Activated CD8-positive, alpha-beta T cell treated with anti-CD3 and anti-CD28 coated beads for 36 hours (primary cell): ENCODE measurements around the gene CFAP69. TPM values are rescaled to one million over a fixed set of nuclear protein-coding genes. Genes with fewer than 3 reads are reported as not detected.
"Not testable (repeated sequence)": the region's sequence is repeated elsewhere in the genome, so short reads cannot be mapped to it uniquely, and the experiment has no call there.

Experiments
- ATAC-seq: fragments of 200-7000 bp; cut with Tn5 transposase; one replicate; pipeline ENCODE4 v1.10.0; 2021; ENCODE audit warnings: mild to moderate bottlenecking, moderate library complexity
- CTCF ChIA-PET: fragments of 350-600 bp; sonication (Branson Sonifier 250); formaldehyde crosslinking; loops from one replicate; lab custom pipeline; 2021; ENCODE audit warnings: antibody characterized with exemption; lab: Charles Lee
- POLR2A ChIA-PET: fragments of 350-600 bp; sonication (Branson Sonifier 250); formaldehyde crosslinking; loops from one replicate; lab custom pipeline; 2021; ENCODE audit warnings: antibody characterized with exemption; lab: Charles Lee
- DNase-seq: peaks from one replicate; pipeline ENCODE4 v3.0.0-alpha.2; 2020
- H3K27ac Mint-ChIP-seq: one replicate; pipeline ENCODE4 v1.8.0; 2021; ENCODE audit warnings: mild to moderate bottlenecking, mixed read lengths
- H3K27me3 Mint-ChIP-seq: one replicate; pipeline ENCODE4 v1.8.0; 2021; ENCODE audit warnings: mixed read lengths
- H3K36me3 Mint-ChIP-seq: one replicate; pipeline ENCODE4 v1.8.0; 2021; ENCODE audit warnings: low read depth, mixed read lengths
- H3K4me1 Mint-ChIP-seq: one replicate; pipeline ENCODE4 v1.8.0; 2021; ENCODE audit warnings: low read depth, mixed read lengths
- H3K4me3 Mint-ChIP-seq: one replicate; pipeline ENCODE4 v1.8.0; 2021; ENCODE audit warnings: mild to moderate bottlenecking, moderate library complexity, mixed read lengths
- H3K9me3 Mint-ChIP-seq: one replicate; pipeline ENCODE4 v1.8.0; 2021; ENCODE audit warnings: mixed read lengths
- intact Hi-C: fragments of 100-400 bp; cut with micrococcal nuclease; formaldehyde crosslinking; loops from one replicate; pipeline ENCODE4 v1.10.0; 2022
- total RNA-seq, 2 experiments: library from RNA; stranded (reverse); gene quantifications; one replicate each; pipeline ENCODE4 v1.2.3, GENCODE V29; 2021
- TF ChIP-seq, protein P1 (sequence below): fragments of 200-600 bp; IDR thresholded peaks from one replicate; pipeline ENCODE4 v1.8.0; 2022; ENCODE audit warnings: antibody characterized with exemption, mild to moderate bottlenecking

CFAP69 gene
- total RNA-seq, 2 experiments from 2014 or later = 0.07 to 0.69 TPM

DNA sequence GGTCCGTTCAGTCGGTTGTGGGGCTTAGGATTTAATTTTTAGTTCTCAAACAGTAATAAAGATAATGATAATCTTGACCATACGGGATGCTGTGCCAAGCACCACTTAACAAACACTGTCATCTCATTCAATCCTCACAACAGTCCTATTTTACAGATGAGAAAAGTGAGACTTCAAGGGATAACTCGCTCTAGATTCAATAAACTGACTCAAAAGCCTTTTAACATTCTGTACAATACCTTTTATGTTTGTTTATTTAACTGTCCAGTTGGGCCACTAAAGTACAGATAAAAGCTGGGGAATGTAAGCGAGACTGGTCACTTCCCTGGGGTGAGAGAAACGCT is 437 bp upstream of the CFAP69 start:
- TF ChIP-seq, protein P1, sequence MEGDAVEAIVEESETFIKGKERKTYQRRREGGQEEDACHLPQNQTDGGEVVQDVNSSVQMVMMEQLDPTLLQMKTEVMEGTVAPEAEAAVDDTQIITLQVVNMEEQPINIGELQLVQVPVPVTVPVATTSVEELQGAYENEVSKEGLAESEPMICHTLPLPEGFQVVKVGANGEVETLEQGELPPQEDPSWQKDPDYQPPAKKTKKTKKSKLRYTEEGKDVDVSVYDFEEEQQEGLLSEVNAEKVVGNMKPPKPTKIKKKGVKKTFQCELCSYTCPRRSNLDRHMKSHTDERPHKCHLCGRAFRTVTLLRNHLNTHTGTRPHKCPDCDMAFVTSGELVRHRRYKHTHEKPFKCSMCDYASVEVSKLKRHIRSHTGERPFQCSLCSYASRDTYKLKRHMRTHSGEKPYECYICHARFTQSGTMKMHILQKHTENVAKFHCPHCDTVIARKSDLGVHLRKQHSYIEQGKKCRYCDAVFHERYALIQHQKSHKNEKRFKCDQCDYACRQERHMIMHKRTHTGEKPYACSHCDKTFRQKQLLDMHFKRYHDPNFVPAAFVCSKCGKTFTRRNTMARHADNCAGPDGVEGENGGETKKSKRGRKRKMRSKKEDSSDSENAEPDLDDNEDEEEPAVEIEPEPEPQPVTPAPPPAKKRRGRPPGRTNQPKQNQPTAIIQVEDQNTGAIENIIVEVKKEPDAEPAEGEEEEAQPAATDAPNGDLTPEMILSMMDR = no peak
- intact Hi-C loops = loop anchor here (2.0 to 10.0 kb wide), 2 partner anchors 20 to 180 kb away; no protein-coding TSS in a partner anchor
- DNase-seq (no peak), ATAC-seq (peak; percentile 6)
- POLR2A ChIA-PET = interaction anchor here (1.2 to 1.4 kb wide), 2 partner anchors 8 to 66 kb away, joined by 3 to 4 read pairs; no protein-coding TSS in a partner anchor
- Mint-ChIP-seq H3K4me3 (peak overlapping the region; percentile 75), H3K9me3 (no peaks in the 10 kb centered on the region), H3K4me1 (peaks cover 11% of the 10 kb centered on the region), H3K36me3 (no peaks in the 10 kb centered on the region), H3K27ac (no peak overlapping the region), H3K27me3 (peaks cover 39% of the 10 kb centered on the region)
- CTCF ChIA-PET = interaction anchor here (1.3 kb wide), 1 partner anchor 91 kb away, joined by 5 read pairs; the partner anchor contains the start of gene STEAP1

DNA sequence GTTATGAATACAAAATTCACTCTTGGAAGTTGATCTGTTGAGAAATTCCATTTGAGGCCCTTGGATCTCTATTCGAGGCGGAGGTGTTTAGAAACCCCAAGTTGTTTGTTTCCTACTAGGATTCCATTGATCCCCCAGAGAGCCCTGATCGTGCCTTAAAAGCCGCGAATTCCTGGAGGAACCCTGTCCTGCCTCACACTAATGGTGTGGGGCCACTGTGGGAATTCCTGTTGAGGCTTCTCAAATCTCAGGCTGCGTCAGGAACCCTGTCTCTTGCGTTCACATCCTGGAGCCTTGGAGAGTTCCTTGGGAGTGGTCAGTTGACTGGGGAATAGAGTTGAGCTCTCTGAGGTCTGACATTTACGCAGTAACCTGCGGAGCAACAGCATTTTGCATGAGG is 1.2 kb downstream of the CFAP69 start:
- intact Hi-C loops = loop anchor here (10.0 kb wide), 1 partner anchor 179 kb away; no protein-coding TSS in a partner anchor
- no peak for DNase-seq
- ChIA-PET POLR2A (no interaction called here), CTCF (interaction anchor here (0.5 to 1.6 kb wide), 5 partner anchors 12 to 182 kb away, joined by 3 read pairs; no protein-coding TSS in a partner anchor)
- no peak overlapping the region for H3K27ac Mint-ChIP-seq
- H3K4me3 Mint-ChIP-seq = peak overlapping the region; percentile 75
- peaks cover 11% of the 10 kb centered on the region for H3K4me1 Mint-ChIP-seq
- peaks cover 47% of the 10 kb centered on the region for H3K27me3 Mint-ChIP-seq
- no peaks in the 10 kb centered on the region for H3K36me3 Mint-ChIP-seq
- ATAC-seq = no peak
- no peaks in the 10 kb centered on the region for H3K9me3 Mint-ChIP-seq
- TF ChIP-seq, protein P1 = no peak

DNA sequence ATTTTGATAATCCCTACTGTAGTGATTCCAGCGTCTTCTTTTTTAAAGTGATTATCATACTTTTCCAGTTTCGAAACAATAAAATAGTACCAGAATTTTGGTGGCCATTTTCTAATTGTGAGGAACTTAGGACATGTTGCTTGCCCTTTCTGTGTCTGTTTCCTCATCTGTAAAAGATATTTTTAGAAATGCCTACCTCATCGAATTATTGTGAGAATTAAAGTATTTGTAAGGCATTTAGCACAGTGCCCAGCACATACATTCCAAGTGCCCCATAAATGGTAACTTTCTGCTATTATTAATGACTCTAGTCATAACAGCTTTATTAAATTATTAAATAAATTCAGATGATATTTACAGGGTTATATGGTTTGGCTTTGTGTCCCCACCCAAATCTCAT is 3.7 kb downstream of the CFAP69 start:
- intact Hi-C loops = loop anchor here (10.0 kb wide), 1 partner anchor 176 kb away; no protein-coding TSS in a partner anchor
- no peak for DNase-seq
- peaks cover 11% of the 10 kb centered on the region for H3K4me1 Mint-ChIP-seq
- H3K27me3 Mint-ChIP-seq = peaks cover 43% of the 10 kb centered on the region
- H3K4me3 Mint-ChIP-seq = no peak overlapping the region
- H3K36me3 Mint-ChIP-seq = no peaks in the 10 kb centered on the region
- CTCF ChIA-PET = interaction anchor here (0.6 kb wide), 1 partner anchor 179 kb away, joined by 3 read pairs; no protein-coding TSS in a partner anchor
- no peaks in the 10 kb centered on the region for H3K9me3 Mint-ChIP-seq
- H3K27ac Mint-ChIP-seq = no peak overlapping the region
- POLR2A ChIA-PET = no interaction called here
- TF ChIP-seq, protein P1 = no peak
- ATAC-seq = no peak

DNA sequence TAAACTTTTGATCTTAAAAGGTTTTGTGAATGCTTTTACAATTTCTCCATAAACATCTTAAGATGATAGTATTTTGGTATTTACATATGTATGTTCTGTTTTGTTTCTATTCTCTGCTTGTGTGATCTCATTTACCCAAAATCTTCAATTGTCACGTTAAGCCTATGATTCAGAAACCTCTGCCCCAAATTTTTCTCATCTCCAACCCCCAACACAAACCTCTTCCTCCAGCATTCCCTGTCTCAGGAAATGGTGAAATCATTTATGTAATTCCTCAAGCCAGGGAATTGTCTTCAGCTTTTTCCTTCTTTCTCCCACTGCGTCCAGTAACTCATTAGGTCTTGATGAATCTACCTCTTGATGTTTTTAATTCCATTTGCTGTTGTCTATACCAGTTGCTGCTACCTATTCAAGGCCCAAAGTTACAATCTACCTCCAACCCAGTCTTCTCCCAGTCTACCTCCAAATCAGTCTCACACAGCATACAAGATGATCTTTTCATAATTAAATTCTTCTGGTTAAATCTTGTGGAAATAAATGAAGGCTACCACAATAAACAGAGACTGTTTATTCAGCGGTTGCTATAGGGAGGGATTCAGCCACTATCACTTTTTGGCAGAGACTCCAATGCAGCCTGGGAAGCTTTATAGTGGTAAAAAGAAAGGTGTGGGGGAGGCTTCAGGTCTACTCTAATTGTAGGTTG is 5.8 kb downstream of the CFAP69 start:
- Mint-ChIP-seq H3K27me3 (peaks cover 39% of the 10 kb centered on the region), H3K4me1 (peaks cover 5% of the 10 kb centered on the region), H3K9me3 (no peaks in the 10 kb centered on the region), H3K36me3 (no peaks in the 10 kb centered on the region), H3K4me3 (no peak overlapping the region), H3K27ac (no peak overlapping the region)
- DNase-seq (no peak), ATAC-seq (no peak)
- intact Hi-C loops = no loop called here
- POLR2A ChIA-PET = no interaction called here
- CTCF ChIA-PET = interaction anchor here (0.7 kb wide), 1 partner anchor 97 kb away, joined by 3 read pairs; the partner anchor contains the start of gene STEAP1
- TF ChIP-seq, protein P1 = no peak

DNA sequence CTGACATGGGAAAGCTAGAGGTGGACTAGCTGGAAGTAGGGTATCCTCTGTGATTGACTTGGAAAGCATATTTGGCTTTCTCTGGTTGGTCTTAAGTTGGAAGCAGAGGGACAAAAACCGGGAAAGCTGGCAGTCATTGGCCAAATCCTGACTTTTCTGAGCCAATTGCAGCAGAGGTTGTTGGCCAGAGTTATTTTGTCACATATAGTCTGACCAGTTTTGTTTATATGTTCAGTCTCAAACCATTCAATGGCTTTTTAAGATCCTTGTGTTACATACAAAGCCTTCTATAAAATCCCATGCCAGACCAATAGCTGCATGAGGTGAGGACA is 6.3 kb downstream of the CFAP69 start:
- POLR2A ChIA-PET = no interaction called here
- no peak for ATAC-seq
- Mint-ChIP-seq H3K27ac (no peak overlapping the region), H3K4me1 (no peaks in the 10 kb centered on the region), H3K4me3 (no peak overlapping the region), H3K9me3 (no peaks in the 10 kb centered on the region), H3K27me3 (peaks cover 38% of the 10 kb centered on the region), H3K36me3 (no peaks in the 10 kb centered on the region)
- TF ChIP-seq, protein P1 = no peak
- no peak for DNase-seq
- CTCF ChIA-PET = interaction anchor here (0.7 kb wide), 1 partner anchor 97 kb away, joined by 3 read pairs; the partner anchor contains the start of gene STEAP1
- intact Hi-C loops = no loop called here

DNA sequence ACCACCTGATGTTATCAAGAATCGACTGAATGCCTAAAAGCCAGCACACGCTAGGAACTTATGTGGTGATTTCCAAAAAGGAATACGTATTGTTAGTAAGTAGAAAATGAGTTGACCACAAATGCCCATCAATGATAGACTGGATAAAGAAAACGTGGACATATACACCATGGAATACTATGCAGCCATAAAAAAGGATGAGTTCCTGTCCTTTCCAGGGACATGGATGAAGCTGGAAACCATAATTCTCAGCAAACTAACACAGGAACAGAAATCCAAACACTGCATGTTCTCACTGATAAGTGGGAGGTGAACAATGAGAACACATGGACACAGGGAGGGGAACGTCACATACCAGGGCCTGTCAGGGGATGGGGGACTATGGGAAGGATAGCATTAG is 11.0 kb downstream of the CFAP69 start:
- H3K4me1 Mint-ChIP-seq, H3K36me3 Mint-ChIP-seq, DNase-seq, H3K27ac Mint-ChIP-seq, CTCF ChIA-PET, POLR2A ChIA-PET, intact Hi-C loops, H3K4me3 Mint-ChIP-seq, ATAC-seq, H3K9me3 Mint-ChIP-seq: not testable (repeated sequence)
- peaks cover 23% of the 10 kb centered on the region for H3K27me3 Mint-ChIP-seq
